Gastrocnemius medialis (tissue), 4 donors: ENCODE measurements around the gene WDR37.

Source experiments
- CTCF ChIP-seq, 5 experiments: fragments of 450-650 bp in 3 of 5; fragments of 200-600 bp in 2 of 5; sonication (generic) in 2 of 5; IDR thresholded peaks in 4 of 5; conservative IDR thresholded peaks in 1 of 5; 1 replicate in 4 of 5; 2 replicates in 1 of 5; pipeline ENCODE4 v1.5.1; 2016 to 2019; ENCODE audit warnings: antibody characterized with exemption in 5 of 5, mild to moderate bottlenecking in 3 of 5, moderate library complexity in 3 of 5
- POLR2A ChIP-seq, 2 donors: fragments of 450-650 bp; IDR thresholded peaks; one replicate each; pipeline ENCODE4 v1.6.1; 2017; ENCODE audit warnings: antibody characterized with exemption in 2 of 2, mild to moderate bottlenecking in 2 of 2, moderate library complexity in 2 of 2

- TF ChIP-seq CTCF (IDR thresholded peaks at IDR 0.05 in 4 of 5, conservative IDR thresholded peaks at IDR 0.05 in 1 of 5): no peak
- no peak for TF ChIP-seq POLR2A (IDR thresholded peaks at IDR 0.05)
Observed at GRCh38 chr10:1148855-1149605, 92.8 kb downstream of the WDR37 start.
